HEK293T (cell line): ENCODE data around the gene HYAL3.

Experiments
- CTCF ChIA-PET: fragments of 350-600 bp; formaldehyde crosslinking; extraction: SDS; loops from one replicate; lab custom pipeline; 2021; ENCODE audit warnings: antibody characterized with exemption, inconsistent platforms; lab: Yijun Ruan, JAX
- POLR2A ChIA-PET: fragments of 350-600 bp; formaldehyde crosslinking; extraction: SDS; loops from one replicate; lab custom pipeline; 2020; ENCODE audit warnings: antibody characterized with exemption, inconsistent platforms; lab: Yijun Ruan, JAX
- DNase-seq: peaks from one replicate; pipeline ENCODE4 v3.0.0; 2012; ENCODE audit warnings: mixed read lengths; ENCODE audit errors: extremely low spot score
- ARNT ChIP-seq: fragments of 450-650 bp; IDR thresholded peaks from 2 replicates; pipeline ENCODE4 v1.6.1; 2017; ENCODE audit warnings: mild to moderate bottlenecking
- BHLHE40 ChIP-seq: fragments of 450-650 bp; IDR thresholded peaks from 2 replicates; pipeline ENCODE4 v1.6.1; 2016; ENCODE audit warnings: mild to moderate bottlenecking, moderate library complexity, borderline replicate concordance
- CTBP1 ChIP-seq: fragments of 450-650 bp; IDR thresholded peaks from 2 replicates; pipeline ENCODE4 v1.6.1; 2016; ENCODE audit warnings: borderline replicate concordance
- ELF4 ChIP-seq: fragments of 450-650 bp; IDR thresholded peaks from 2 replicates; pipeline ENCODE4 v1.6.1; 2017; ENCODE audit warnings: antibody characterized with exemption
- FOXA1 ChIP-seq: fragments of 450-650 bp; IDR thresholded peaks from 2 replicates; pipeline ENCODE4 v1.6.1; 2016; ENCODE audit warnings: mild to moderate bottlenecking
- FOXK2 ChIP-seq: fragments of 450-650 bp; IDR thresholded peaks from 2 replicates; pipeline ENCODE4 v1.6.1; 2016; ENCODE audit warnings: mild to moderate bottlenecking
- FOXM1 ChIP-seq: fragments of 450-650 bp; IDR thresholded peaks from 2 replicates; pipeline ENCODE4 v1.6.1; 2017; ENCODE audit warnings: mild to moderate bottlenecking, borderline replicate concordance
- HDGF ChIP-seq: fragments of 450-650 bp; IDR thresholded peaks from 2 replicates; pipeline ENCODE4 v1.6.1; 2017; ENCODE audit warnings: antibody characterized with exemption, borderline replicate concordance
- L3MBTL2 ChIP-seq: fragments of 450-650 bp; conservative IDR thresholded peaks from 2 replicates; pipeline ENCODE4 v1.6.1; 2016; ENCODE audit warnings: mild to moderate bottlenecking
- LEF1 ChIP-seq: fragments of 450-650 bp; IDR thresholded peaks from 2 replicates; pipeline ENCODE4 v1.6.1; 2017; ENCODE audit warnings: mild to moderate bottlenecking, borderline replicate concordance
- NFRKB ChIP-seq: fragments of 450-650 bp; IDR thresholded peaks from 2 replicates; pipeline ENCODE4 v1.6.1; 2016; ENCODE audit warnings: mild to moderate bottlenecking, moderate library complexity
- PKNOX1 ChIP-seq: fragments of 450-650 bp; IDR thresholded peaks from 2 replicates; pipeline ENCODE4 v1.6.1; 2016
- SP1 ChIP-seq: fragments of 450-650 bp; IDR thresholded peaks from 2 replicates; pipeline ENCODE4 v1.6.1; 2017
- SUZ12 ChIP-seq: fragments of 450-650 bp; IDR thresholded peaks from 2 replicates; pipeline ENCODE4 v1.6.1; 2016; ENCODE audit warnings: mild to moderate bottlenecking
- TARDBP ChIP-seq: fragments of 450-650 bp; IDR thresholded peaks from 2 replicates; pipeline ENCODE4 v1.6.1; 2016
- ZNF384 ChIP-seq: fragments of 450-650 bp; IDR thresholded peaks from 2 replicates; pipeline ENCODE4 v1.6.1; 2016

HYAL3 gene

GRCh38 chr3:50337175-50337861 is 38.1 kb upstream of the HYAL3 start:
- ChIA-PET POLR2A (interaction anchor here (0.6 to 3.9 kb wide), 57 partner anchors 9 to 275 kb away, joined by 3 to 119 read pairs (median 4); partner anchors contain the start of genes CISH, CYB561D2, GNAI2 and HEMK1), CTCF (interaction anchor here (0.6 to 1.6 kb wide), 10 partner anchors 9 to 392 kb away, joined by 3 to 10 read pairs (median 3); partner anchors contain the start of genes CYB561D2, NPRL2 and TUSC2)
- peak; percentile 98 for DNase-seq
- TF ChIP-seq L3MBTL2 (peak; percentile 70), CTBP1 (peak; percentile 38; the same call in 1 of the 2 replicates), LEF1 (no peak)

- ChIA-PET POLR2A (interaction anchor here (0.6 to 3.9 kb wide), 54 partner anchors 8 to 276 kb away, joined by 3 to 119 read pairs (median 4); partner anchors contain the start of genes CISH, CYB561D2, GNAI2 and HEMK1), CTCF (interaction anchor here (0.6 to 1.6 kb wide), 9 partner anchors 8 to 391 kb away, joined by 3 to 10 read pairs (median 3); partner anchors contain the start of genes CYB561D2, NPRL2 and TUSC2)
- TF ChIP-seq ELF4: no peak
- no peak for TF ChIP-seq ZNF384
- no peak for TF ChIP-seq CTBP1
- no peak for TF ChIP-seq L3MBTL2
- DNase-seq: no peak
Measured at GRCh38 chr3:50336452-50337174, 37.4 kb upstream of the HYAL3 start.

- TF ChIP-seq TARDBP: no peak
- no peak for TF ChIP-seq HDGF
- TF ChIP-seq CTBP1: no peak
- TF ChIP-seq FOXM1: no peak
- POLR2A ChIA-PET: interaction anchor here (1.1 kb wide), 1 partner anchor 16 kb away, joined by 3 read pairs; the partner anchor contains the start of genes CYB561D2 and NPRL2
- DNase-seq: no peak
- CTCF ChIA-PET: interaction anchor here (0.6 kb wide), 1 partner anchor 60 kb away, joined by 3 read pairs; no protein-coding TSS in a partner anchor
Measured at GRCh38 chr3:50334339-50335075, 35.3 kb upstream of the HYAL3 start.

- ChIA-PET POLR2A (no interaction called here), CTCF (no interaction called here)
- TF ChIP-seq L3MBTL2 (no peak), TARDBP (no peak)
- no peak for DNase-seq
Measured at GRCh38 chr3:50333744-50334328, 34.6 kb upstream of the HYAL3 start.

- no peak for DNase-seq
- TF ChIP-seq FOXM1 (no peak), ARNT (no peak), FOXK2 (no peak), BHLHE40 (no peak)
- ChIA-PET POLR2A (interaction anchor here (1.1 kb wide), 1 partner anchor 22 kb away, joined by 5 read pairs; no protein-coding TSS in a partner anchor), CTCF (interaction anchor here (1.0 kb wide), 1 partner anchor 136 kb away, joined by 3 read pairs; no protein-coding TSS in a partner anchor)
Measured at GRCh38 chr3:50331364-50331907, 32.2 kb upstream of the HYAL3 start.

- ChIA-PET POLR2A (no interaction called here), CTCF (no interaction called here)
- TF ChIP-seq CTBP1 (no peak), BHLHE40 (no peak), TARDBP (no peak), NFRKB (no peak), LEF1 (no peak), L3MBTL2 (no peak), ARNT (no peak), PKNOX1 (no peak), FOXM1 (no peak), HDGF (no peak), ZNF384 (no peak), FOXA1 (no peak), SUZ12 (no peak), SP1 (no peak), ELF4 (no peak), FOXK2 (no peak)
- DNase-seq: no peak
Measured at GRCh38 chr3:50330330-50330729, 31.1 kb upstream of the HYAL3 start.
